ENCODE measurements around the gene LDB3. TPM values are rescaled to one million over a fixed set of nuclear protein-coding genes. Genes with fewer than 3 reads are reported as not detected.

The LDB3 gene
- total RNA-seq, 2 donors from 2014 or later: 0.66 to 0.78 TPM

DNA sequence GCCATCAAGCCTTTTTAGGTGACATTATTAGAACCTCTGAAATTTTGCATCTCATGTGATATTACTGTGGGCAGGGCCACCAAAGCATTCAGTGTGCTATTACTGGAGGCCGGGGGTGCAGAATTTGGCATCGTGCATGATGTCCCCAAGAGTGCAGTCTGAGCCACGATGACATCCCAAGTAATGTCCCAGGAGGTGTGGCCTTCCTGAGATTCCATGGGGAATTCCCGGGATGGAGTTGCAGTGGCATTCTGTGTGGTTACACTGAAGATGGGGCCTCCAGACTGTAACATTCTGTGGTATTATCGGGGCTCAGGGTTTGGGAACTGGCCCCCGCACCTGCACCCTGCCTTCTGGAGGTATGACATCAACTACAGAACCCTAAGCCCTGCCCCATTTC lies 9.1 kb downstream of the LDB3 start:
- H3K4me3 ChIP-seq: no peak overlapping the region
- H3K27ac ChIP-seq: no peak overlapping the region
- DNase-seq: no peak
- no peak for ATAC-seq
- no peak for TF ChIP-seq POLR2A (IDR thresholded peaks at IDR 0.05)
- TF ChIP-seq CTCF (IDR thresholded peaks at IDR 0.05): no peak
- no peaks in the 10 kb centered on the region for H3K36me3 ChIP-seq (replicated peaks in 1 of 2; ENCODE audit: insufficient read depth in 1 of 2, low read depth in 2 of 2)
- WGBS, 2 donors: 62 to 75% methylated on average over 2 to 6 of the region's 6 CpGs
- H3K4me1 ChIP-seq: peaks cover 18% of the 10 kb centered on the region
- intact Hi-C loops (cut with DNase I): no loop called here
- H3K27me3 ChIP-seq: no peaks in the 10 kb centered on the region
- H3K9me3 ChIP-seq: no peaks in the 10 kb centered on the region

DNA sequence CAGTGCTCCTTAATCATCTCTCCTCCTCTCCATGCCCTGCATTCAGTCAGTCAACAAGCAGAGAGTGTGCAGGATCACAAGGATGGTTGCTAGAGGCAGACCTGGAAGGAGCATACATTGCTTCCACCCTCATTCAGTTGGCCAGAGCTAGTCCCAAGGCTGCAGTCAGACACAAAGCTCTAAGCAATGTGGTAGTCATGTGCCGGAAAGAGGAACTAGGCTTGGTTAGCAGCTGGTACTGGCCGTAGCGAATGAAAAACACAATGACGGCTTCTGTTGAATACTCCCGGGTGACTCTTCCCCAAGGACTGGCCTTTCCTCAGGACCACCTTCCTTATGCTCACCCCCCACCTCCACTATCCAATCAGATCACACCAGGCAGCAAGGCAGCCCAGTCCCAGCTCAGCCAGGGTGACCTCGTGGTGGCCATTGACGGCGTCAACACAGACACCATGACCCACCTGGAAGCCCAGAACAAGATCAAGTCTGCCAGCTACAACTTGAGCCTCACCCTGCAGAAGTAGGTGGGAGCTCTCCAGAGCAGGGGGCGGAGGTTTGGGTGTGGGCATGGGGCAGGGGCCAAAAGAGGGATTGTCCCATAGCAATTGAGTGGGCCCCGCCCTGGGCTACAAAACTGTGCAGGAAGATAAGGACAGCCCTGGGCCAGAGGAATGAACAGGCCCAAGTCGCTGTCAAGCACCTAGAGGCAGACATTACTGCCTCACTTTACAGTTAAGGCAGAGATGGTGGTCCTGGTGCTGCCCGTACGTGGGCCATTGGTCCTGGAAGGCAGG lies 10.9 kb downstream of the LDB3 start:
- TF ChIP-seq POLR2A (IDR thresholded peaks at IDR 0.05): no peak
- no peak for TF ChIP-seq CTCF (IDR thresholded peaks at IDR 0.05)
- no peaks in the 10 kb centered on the region for H3K9me3 ChIP-seq
- peaks cover 2% of the 10 kb centered on the region for H3K4me1 ChIP-seq
- no peak overlapping the region for H3K4me3 ChIP-seq
- 81 to 94% methylated on average over 12 to 13 of the region's 13 CpGs for WGBS, 2 donors
- no peak overlapping the region for H3K27ac ChIP-seq
- no peak for DNase-seq
- intact Hi-C loops (cut with DNase I): no loop called here
- no peaks in the 10 kb centered on the region for H3K36me3 ChIP-seq (replicated peaks in 1 of 2; ENCODE audit: insufficient read depth in 1 of 2, low read depth in 2 of 2)
- no peaks in the 10 kb centered on the region for H3K27me3 ChIP-seq
- no peak for ATAC-seq

GRCh38 chr10:86681047-86681446 lies 12.7 kb downstream of the LDB3 start:
- Histone ChIP-seq H3K4me3 (no peak overlapping the region), H3K36me3 (replicated peaks in 1 of 2; ENCODE audit: insufficient read depth in 1 of 2, low read depth in 2 of 2) (no peaks in the 10 kb centered on the region), H3K4me1 (no peaks in the 10 kb centered on the region), H3K9me3 (no peaks in the 10 kb centered on the region), H3K27me3 (no peaks in the 10 kb centered on the region), H3K27ac (no peak overlapping the region)
- 57 to 58% methylated on average over 6 to 13 of the region's 14 CpGs for WGBS, 2 donors
- ATAC-seq: no peak
- TF ChIP-seq POLR2A (IDR thresholded peaks at IDR 0.05): no peak
- TF ChIP-seq CTCF (IDR thresholded peaks at IDR 0.05): no peak
- intact Hi-C loops (cut with DNase I): no loop called here
- peak in 2 of 4 donors; percentile 37 to 50 for DNase-seq

GRCh38 chr10:86681722-86682386 lies 13.5 kb downstream of the LDB3 start:
- DNase-seq: no peak
- Histone ChIP-seq H3K36me3 (replicated peaks in 1 of 2; ENCODE audit: insufficient read depth in 1 of 2, low read depth in 2 of 2) (no peaks in the 10 kb centered on the region), H3K9me3 (no peaks in the 10 kb centered on the region), H3K27me3 (no peaks in the 10 kb centered on the region), H3K4me3 (no peak overlapping the region), H3K4me1 (no peaks in the 10 kb centered on the region), H3K27ac (no peak overlapping the region)
- intact Hi-C loops (cut with DNase I): no loop called here
- no peak for ATAC-seq
- no peak for TF ChIP-seq POLR2A (IDR thresholded peaks at IDR 0.05)
- WGBS, 2 donors: 85 to 88% methylated on average over 6 to 22 of the region's 22 CpGs

DNA sequence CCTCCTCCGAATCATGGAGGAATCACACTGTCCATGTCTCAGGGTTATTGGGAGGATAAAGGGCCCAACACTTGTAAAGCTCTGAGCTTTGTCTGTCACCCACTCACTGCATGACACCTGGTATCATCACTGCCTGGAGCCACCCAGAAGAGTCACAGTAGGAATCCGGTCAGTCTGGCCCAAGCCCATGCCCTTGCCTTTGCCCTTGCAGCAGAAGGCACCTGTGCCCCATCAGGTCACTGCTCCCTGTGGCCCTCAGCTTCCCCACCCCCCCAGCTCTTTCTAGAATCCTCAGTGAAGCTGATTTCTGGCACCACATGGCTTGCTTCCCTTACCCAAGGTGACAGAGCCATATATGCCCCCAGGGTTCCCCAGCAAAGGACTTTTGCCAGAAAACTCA lies 14.4 kb downstream of the LDB3 start:
- no peaks in the 10 kb centered on the region for H3K27me3 ChIP-seq
- H3K9me3 ChIP-seq: no peaks in the 10 kb centered on the region
- no peak overlapping the region for H3K27ac ChIP-seq
- TF ChIP-seq CTCF (IDR thresholded peaks at IDR 0.05) (no peak), POLR2A (IDR thresholded peaks at IDR 0.05) (no peak)
- ATAC-seq (no peak), DNase-seq (no peak)
- no peaks in the 10 kb centered on the region for H3K36me3 ChIP-seq (replicated peaks in 1 of 2; ENCODE audit: insufficient read depth in 1 of 2, low read depth in 2 of 2)
- no peaks in the 10 kb centered on the region for H3K4me1 ChIP-seq
- intact Hi-C loops (cut with DNase I): no loop called here
- WGBS, 2 donors: 78 to 100% methylated on average over 1 to 2 of the region's 2 CpGs
- no peak overlapping the region for H3K4me3 ChIP-seq
